NK-92 (cell line): ENCODE results near the gene SCEL.
"Not testable (repeated sequence)": the region's sequence is repeated elsewhere in the genome, so short reads cannot be mapped to it uniquely, and the experiment has no call there.

ENCODE experiments used
- DNase-seq: peaks from one replicate; lab custom pipeline; 2025; ENCODE audit not compliant: unreplicated experiment; lab: John Stamatoyannopoulos, UW

Gene SCEL

GRCh38 chr13:77535448-77535847 lies at the start of gene SCEL:
TSS of gene SCEL (plus strand) at chr13:77535706. CDS start at chr13:77555876, 20,170 bp downstream.
- DNase-seq, result no peak

- no peak for DNase-seq
These were observed 45.8 kb upstream of the SCEL start for GRCh38 chr13:77489566-77490337.

GRCh38 chr13:77492982-77493381 lies 42.5 kb upstream of the SCEL start:
- no peak for DNase-seq

- DNase-seq, result no peak
These were observed 41.3 kb upstream of the SCEL start for GRCh38 chr13:77494226-77494625.

- no peak for DNase-seq
These were observed 38.2 kb upstream of the SCEL start for GRCh38 chr13:77497350-77497749.

GRCh38 chr13:77497835-77498234 lies 37.7 kb upstream of the SCEL start:
- DNase-seq, result no peak

- no peak for DNase-seq
These were observed 33.3 kb upstream of the SCEL start for GRCh38 chr13:77502104-77502720.

GRCh38 chr13:77503398-77503797 lies 32.1 kb upstream of the SCEL start:
- DNase-seq, result no peak

GRCh38 chr13:77506874-77507273 lies 28.6 kb upstream of the SCEL start:
- DNase-seq, result no peak

GRCh38 chr13:77507931-77508776 lies 27.4 kb upstream of the SCEL start:
- DNase-seq, result no peak

- no peak for DNase-seq
These were observed 26.4 kb upstream of the SCEL start for GRCh38 chr13:77508959-77509620.

- no peak for DNase-seq
These were observed 25.4 kb upstream of the SCEL start for GRCh38 chr13:77510156-77510555.

GRCh38 chr13:77511552-77511951 lies 24.0 kb upstream of the SCEL start:
- no peak for DNase-seq

- no peak for DNase-seq
These were observed 21.7 kb upstream of the SCEL start for GRCh38 chr13:77513719-77514335.

GRCh38 chr13:77514336-77514726 lies 21.2 kb upstream of the SCEL start:
- no peak for DNase-seq

GRCh38 chr13:77515785-77516184 lies 19.7 kb upstream of the SCEL start:
- no peak for DNase-seq

GRCh38 chr13:77516342-77516789 lies 19.1 kb upstream of the SCEL start:
- DNase-seq, result no peak

- DNase-seq, result no peak
These were observed 17.2 kb upstream of the SCEL start for GRCh38 chr13:77518266-77518665.

- DNase-seq, result not testable (repeated sequence)
These were observed 16.1 kb upstream of the SCEL start for GRCh38 chr13:77519396-77519795.

GRCh38 chr13:77519808-77520207 lies 15.7 kb upstream of the SCEL start:
- no peak for DNase-seq

GRCh38 chr13:77521194-77521593 lies 14.3 kb upstream of the SCEL start:
- no peak for DNase-seq
